Muscle layer of duodenum (tissue), 2 donors: Measurements from ENCODE around the gene TTC13.

Experiments used
- H3K27ac ChIP-seq: one replicate; pipeline ENCODE4 v1.7.0; 2013; ENCODE audit warnings: mild to moderate bottlenecking, low read length
- H3K27me3 ChIP-seq: one replicate; pipeline ENCODE4 v1.7.0; 2013; ENCODE audit warnings: low read depth, mild to moderate bottlenecking, control low read depth, low read length
- H3K36me3 ChIP-seq, 2 donors: one replicate each; pipeline ENCODE4 v1.7.0; 2013; ENCODE audit warnings: low read length in 2 of 2, control low read depth in 1 of 2, mild to moderate bottlenecking in 1 of 2; ENCODE audit not compliant: insufficient read depth in 2 of 2, control insufficient read depth in 1 of 2
- H3K4me1 ChIP-seq, 2 donors: one replicate each; pipeline ENCODE4 v1.7.0; 2013; ENCODE audit warnings: low read length in 2 of 2, mild to moderate bottlenecking in 2 of 2, control low read depth in 1 of 2, moderate library complexity in 1 of 2; ENCODE audit not compliant: insufficient read depth in 2 of 2, control insufficient read depth in 1 of 2
- H3K4me3 ChIP-seq, 2 donors: one replicate each; pipeline ENCODE4 v1.7.0; 2013; ENCODE audit warnings: low read length in 2 of 2, low read depth in 1 of 2, mild to moderate bottlenecking in 1 of 2
- H3K9me3 ChIP-seq, 2 donors: one replicate each; pipeline ENCODE4 v1.7.0; 2013; ENCODE audit warnings: low read length in 2 of 2, control low read depth in 1 of 2, mild to moderate bottlenecking in 1 of 2; ENCODE audit not compliant: control insufficient read depth in 1 of 2
- donor health status: healthy.

Gene TTC13

DNA sequence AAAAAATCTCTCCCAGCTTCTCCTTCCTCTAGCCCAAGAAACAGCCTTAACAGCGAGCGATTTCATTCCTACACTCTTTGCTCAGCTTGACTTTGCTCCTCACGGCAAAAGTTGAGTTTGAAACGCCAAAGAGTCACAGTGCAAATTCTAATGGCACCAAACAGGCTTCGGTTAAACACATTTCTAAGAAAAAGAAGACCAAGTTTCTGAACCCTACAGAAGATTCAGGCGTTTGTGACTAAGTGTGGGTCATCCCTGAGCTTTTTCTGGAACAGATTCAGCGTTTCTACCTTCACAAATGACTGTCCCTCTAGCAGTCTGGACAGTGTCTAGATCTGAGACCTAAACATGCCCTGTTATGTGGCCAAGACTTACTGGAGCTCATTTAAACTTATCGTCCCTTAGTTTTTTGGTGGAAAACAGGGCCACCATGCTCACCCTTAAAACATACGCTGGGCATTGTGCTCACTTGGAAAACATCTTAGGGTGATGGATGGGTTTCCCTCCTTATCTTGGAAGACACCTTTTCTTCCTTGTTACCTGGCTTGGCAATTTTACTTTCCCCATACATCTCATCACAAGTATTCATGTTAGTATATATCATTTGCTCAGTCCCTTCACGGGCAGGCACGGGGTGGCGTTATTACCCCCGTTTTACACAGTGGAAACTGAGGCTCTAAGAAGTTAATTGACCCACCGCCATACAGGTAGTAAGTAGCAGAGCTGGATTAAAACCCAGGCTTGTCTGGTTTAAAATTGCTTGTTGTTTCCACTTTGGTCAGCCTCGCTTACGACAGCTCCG lies 111.4 kb downstream of the TTC13 start:
- Histone ChIP-seq H3K36me3 (no peaks in the 10 kb centered on the region), H3K27ac (peak overlapping the region; percentile 78), H3K4me3 (peak overlapping the region; percentile 86 to 89), H3K27me3 (no peaks in the 10 kb centered on the region), H3K9me3 (no peaks in the 10 kb centered on the region), H3K4me1 (peaks cover 0 to 34% of the 10 kb centered on the region in 2 donors)

DNA sequence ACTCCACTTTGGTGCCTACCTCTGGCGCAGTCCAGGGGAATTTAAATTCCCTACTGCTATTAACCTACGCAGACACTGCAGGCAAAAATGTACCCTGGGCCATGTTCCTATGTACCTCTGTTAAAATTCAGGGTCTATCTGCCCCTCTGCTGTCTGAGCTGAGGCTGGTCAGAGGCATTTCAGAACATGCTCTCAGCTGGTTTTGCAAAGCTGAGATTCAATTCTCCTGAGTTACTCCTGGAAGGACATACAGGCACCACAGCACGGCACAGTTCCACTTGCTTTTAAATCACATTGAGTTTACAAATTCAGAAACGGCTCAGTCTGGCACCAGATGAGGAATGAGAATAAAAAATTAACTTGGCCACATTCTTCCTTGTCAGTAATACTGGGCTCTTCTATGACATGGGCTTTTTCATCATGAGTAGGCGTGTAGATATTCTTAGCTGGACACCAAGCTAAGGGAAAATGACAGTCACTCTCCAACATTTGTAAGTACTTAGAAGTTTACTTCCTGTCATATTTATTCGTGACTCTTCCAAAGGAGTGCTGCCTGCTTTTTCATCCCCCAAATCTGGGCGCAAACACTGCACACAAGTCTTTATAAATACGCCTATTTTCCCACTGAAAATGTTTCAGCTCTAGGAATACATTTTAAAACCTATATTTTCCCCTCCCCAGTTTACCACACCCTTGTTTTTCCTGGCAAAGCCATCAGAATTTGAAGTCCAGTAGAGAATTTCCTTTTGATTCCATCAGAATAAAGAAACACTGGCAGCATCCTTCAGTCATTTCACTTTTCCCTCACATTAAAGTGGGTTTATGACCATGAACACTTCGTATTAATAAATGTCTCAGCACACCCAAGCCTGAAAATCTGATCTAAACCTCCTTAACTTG lies 112.2 kb downstream of the TTC13 start:
- no peaks in the 10 kb centered on the region for H3K36me3 ChIP-seq
- H3K27ac ChIP-seq, result peak overlapping the region; percentile 78
- no peaks in the 10 kb centered on the region for H3K9me3 ChIP-seq
- H3K27me3 ChIP-seq, result no peaks in the 10 kb centered on the region
- H3K4me1 ChIP-seq, result peaks cover 0 to 39% of the 10 kb centered on the region in 2 donors
- H3K4me3 ChIP-seq, result peak overlapping the region; percentile 86 to 89

DNA sequence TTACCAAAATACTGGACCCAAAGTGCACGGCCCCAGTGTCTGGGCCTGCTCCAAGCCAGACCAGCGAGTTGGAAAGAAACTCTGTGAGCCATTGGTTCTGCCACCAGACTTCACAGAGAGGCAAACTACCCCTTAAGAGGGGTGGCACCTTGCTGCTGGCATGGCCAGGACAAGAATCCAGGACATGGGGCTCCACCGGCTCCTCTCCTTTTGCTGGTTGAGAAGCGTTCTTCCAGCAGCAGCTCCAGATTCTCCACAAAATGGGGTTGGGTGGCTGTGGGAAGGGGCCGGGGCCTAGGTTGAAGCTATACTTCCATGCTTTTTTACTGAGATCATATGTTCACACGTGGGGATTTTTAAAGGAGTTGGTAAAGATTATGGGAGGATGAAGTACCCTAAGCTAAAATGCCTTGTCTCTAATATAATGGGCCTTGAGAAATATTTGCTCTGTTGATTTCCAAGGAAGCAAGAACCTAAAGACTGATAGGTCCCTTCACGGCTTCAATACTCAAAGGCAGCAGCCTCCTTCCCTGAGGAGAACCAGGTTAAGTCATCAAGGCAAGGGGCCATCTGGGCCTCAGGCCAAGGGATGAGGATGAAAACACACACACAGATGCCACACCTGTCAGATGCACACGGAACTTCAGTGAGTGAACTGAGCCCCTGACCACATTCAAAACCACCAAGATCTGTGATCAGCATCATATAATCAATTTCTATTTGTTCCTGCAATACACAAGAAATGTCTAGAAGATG lies 113.4 kb downstream of the TTC13 start:
- peak overlapping the region; percentile 86 to 89 for H3K4me3 ChIP-seq
- H3K27me3 ChIP-seq, result no peaks in the 10 kb centered on the region
- H3K36me3 ChIP-seq, result no peaks in the 10 kb centered on the region
- H3K27ac ChIP-seq, result peak overlapping the region; percentile 78
- H3K9me3 ChIP-seq, result no peaks in the 10 kb centered on the region
- H3K4me1 ChIP-seq, result peaks cover 0 to 45% of the 10 kb centered on the region in 2 donors

DNA sequence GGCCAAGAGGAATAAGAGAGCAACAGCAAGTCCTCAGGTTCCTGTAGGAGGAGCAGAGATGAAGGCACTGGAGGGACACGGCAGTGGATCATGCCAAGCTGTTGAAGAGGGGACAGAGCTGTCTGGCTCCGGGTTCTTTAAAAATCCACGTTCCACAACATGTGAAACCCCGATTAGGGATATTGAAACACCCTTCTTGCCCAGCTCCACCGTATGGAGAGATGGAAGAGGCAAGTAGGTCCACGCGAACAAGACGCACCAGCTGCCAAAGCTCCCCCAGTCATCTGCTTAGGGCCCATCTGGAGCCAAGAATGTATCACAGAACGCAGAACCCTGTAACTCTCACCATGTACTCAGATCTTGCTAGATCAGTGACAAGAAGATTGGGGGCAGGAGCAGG lies 114.2 kb downstream of the TTC13 start:
- Histone ChIP-seq H3K27me3 (no peaks in the 10 kb centered on the region), H3K4me1 (peaks cover 0 to 52% of the 10 kb centered on the region in 2 donors), H3K9me3 (no peaks in the 10 kb centered on the region), H3K36me3 (no peaks in the 10 kb centered on the region), H3K27ac (no peak overlapping the region), H3K4me3 (peak overlapping the region in 1 of 2 donors; percentile 1)

DNA sequence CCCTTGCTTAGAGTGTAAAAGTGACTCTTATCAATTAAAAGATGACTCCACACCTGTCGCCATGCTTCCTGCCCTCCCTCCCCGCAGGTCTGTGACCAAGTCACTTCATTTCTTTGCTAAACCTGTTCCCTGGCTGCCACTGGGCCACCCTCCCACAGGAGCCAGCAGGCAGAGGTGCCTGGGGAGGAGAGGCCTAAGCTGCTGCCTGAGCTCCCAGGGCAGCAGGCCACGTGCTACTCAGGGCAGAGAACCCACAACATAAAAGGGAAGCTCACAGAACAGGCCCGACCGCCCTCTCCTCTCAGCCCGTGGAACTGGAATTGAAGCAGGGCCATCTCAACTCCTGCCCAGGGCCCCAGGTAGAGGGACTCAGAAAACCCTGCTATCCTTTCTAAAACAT lies 115.2 kb downstream of the TTC13 start:
- H3K27me3 ChIP-seq, result no peaks in the 10 kb centered on the region
- peaks cover 0 to 3% of the 10 kb centered on the region in 2 donors for H3K36me3 ChIP-seq
- H3K27ac ChIP-seq, result peak overlapping the region; percentile 14
- no peak overlapping the region for H3K4me3 ChIP-seq
- H3K4me1 ChIP-seq, result peaks cover 0 to 55% of the 10 kb centered on the region in 2 donors
- H3K9me3 ChIP-seq, result no peaks in the 10 kb centered on the region

DNA sequence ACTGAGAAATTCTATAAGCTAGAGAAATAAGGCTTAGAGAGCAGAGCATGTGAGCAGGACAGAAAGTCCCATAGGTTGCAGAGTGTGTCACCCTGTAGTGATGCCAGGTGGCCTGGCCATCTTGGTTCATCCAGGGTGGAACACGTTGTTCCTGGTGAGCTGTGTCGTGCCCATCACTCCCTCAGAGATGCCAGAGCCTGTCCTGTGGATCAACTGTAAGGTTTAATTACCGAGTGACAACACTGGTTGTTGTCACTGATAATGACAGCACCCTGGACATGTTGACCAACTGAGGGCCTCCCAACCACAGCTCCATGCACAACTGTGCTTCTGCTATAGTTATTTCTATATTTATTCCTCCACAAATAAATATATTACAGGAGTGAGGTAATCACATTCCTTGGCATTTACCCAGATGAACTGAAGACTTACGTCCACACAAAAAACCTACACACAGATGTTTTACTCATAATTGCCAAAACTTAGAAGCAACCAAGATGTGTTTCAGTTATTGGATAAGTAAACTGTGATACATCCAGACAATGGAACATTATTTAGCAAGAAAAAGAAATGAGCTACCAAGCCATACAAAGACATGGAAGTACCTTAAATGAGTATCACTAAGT lies 116.6 kb downstream of the TTC13 start:
- Histone ChIP-seq H3K9me3 (no peaks in the 10 kb centered on the region), H3K4me3 (no peak overlapping the region), H3K27ac (peak overlapping the region; percentile 14), H3K27me3 (no peaks in the 10 kb centered on the region), H3K36me3 (peaks cover 0 to 3% of the 10 kb centered on the region in 2 donors), H3K4me1 (peaks cover 0 to 66% of the 10 kb centered on the region in 2 donors)

DNA sequence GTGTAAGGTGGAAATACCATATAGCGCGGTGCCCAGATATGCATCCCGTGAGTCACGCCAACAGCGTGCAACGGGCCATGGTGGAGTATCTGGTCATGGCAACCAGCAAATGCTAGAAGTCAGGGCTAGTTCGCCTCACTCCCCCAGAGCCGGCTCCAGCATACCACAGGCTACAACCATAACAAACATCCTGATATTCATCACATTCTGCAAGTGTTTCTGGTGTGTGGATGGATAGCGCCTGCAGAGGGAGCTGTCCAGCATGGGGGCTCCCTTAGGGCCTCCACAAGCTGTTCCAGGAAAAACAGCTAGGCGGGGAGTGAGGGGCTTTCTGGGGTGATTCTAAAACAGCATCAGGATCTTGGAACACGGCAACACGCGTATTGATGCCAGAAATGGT lies 117.2 kb downstream of the TTC13 start:
- Histone ChIP-seq H3K36me3 (peaks cover 0 to 3% of the 10 kb centered on the region in 2 donors), H3K27me3 (no peaks in the 10 kb centered on the region), H3K27ac (peak overlapping the region; percentile 1), H3K4me1 (peaks cover 3 to 66% of the 10 kb centered on the region in 2 donors), H3K4me3 (no peak overlapping the region), H3K9me3 (no peaks in the 10 kb centered on the region)

DNA sequence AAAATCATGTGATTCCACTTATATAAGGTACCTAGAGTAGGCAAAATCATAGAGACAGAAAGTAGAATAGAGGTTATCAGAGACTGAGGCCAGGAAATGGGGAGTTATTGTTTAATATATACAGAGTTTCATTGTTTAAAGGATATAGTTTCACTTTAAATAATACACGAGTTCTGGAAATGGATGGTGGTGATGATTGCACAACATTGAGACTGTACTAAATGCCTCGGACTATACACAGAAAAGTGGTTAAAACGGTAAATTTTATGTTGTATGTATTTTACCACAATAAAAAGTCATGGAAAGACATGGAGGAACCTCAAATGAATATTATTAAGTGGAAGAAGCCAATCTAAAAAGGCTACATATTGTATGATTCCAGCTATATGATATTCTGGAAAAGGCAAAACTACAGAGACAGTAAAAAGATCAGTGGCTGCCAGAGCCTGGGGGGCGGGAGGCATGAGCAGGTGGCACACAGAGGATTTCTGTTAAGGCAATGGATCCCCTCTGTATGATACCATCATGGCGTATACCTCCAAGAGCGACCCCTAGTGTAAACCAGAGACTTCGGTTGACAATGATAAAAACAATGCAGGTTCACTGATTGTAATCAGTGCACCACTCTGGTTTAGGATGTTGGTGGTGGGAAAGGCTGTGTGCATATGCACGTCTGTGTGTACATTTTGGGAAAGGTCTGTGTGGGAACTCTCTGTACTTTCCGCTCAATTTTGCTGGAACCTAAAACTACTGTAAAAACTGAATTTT lies 117.9 kb downstream of the TTC13 start:
- H3K27ac ChIP-seq, result no peak overlapping the region

DNA sequence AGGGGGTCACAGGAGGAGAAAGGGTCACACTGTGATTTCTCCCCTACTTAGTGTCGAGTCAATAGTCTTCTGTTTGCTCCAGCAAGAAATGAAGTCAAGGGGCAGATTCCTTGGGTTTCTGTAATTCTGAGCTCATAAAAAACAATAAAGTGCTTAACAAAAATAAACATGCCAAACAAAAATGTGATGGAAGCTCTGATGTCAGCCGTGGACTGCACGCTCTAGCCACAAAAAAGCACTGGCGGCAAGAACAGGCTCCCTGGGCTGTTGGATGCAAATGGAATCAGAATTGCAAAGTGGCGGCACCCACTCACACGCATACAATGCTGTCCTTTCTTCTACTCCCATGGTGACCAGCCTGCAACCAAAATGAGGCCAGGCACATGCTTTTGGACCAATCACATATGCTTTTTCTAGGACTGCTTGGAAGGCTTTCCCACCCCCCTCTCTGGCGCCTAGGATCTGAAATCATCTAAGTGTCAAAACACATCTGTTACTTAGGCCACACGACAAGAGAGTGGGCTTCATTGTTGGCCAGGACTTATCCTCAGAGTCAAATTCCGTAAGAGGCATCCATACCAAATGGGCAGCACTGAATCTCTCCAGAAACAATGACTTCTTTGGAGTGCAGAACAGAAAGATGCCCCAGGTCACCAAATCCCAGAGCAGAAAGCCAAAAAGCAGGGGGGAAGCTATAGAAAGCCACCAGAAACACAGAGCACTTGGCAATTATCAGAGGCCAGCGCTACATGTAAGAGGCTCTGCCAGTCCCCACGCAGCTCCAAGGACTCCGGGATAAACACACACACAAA lies 119.5 kb downstream of the TTC13 start:
- Histone ChIP-seq H3K9me3 (no peaks in the 10 kb centered on the region), H3K36me3 (peaks cover 6 to 15% of the 10 kb centered on the region in 2 donors), H3K27me3 (no peaks in the 10 kb centered on the region), H3K4me3 (no peak overlapping the region), H3K27ac (no peak overlapping the region), H3K4me1 (peaks cover 5 to 50% of the 10 kb centered on the region in 2 donors)

More for the DNA sequence above, 117.9 kb downstream of the TTC13 start:
- peaks cover 0 to 3% of the 10 kb centered on the region in 2 donors for H3K36me3 ChIP-seq
- peaks cover 5 to 60% of the 10 kb centered on the region in 2 donors for H3K4me1 ChIP-seq
- H3K27me3 ChIP-seq, result no peaks in the 10 kb centered on the region
- no peaks in the 10 kb centered on the region for H3K9me3 ChIP-seq
- no peak overlapping the region for H3K4me3 ChIP-seq
